ENCODE results near the gene RAP1GAP2. TPM values are rescaled to one million over a fixed set of nuclear protein-coding genes. Genes with fewer than 3 reads are reported as not detected.

RAP1GAP2 gene
- total RNA-seq, 1 experiment from 2014 or later, result 2.0 TPM

DNA sequence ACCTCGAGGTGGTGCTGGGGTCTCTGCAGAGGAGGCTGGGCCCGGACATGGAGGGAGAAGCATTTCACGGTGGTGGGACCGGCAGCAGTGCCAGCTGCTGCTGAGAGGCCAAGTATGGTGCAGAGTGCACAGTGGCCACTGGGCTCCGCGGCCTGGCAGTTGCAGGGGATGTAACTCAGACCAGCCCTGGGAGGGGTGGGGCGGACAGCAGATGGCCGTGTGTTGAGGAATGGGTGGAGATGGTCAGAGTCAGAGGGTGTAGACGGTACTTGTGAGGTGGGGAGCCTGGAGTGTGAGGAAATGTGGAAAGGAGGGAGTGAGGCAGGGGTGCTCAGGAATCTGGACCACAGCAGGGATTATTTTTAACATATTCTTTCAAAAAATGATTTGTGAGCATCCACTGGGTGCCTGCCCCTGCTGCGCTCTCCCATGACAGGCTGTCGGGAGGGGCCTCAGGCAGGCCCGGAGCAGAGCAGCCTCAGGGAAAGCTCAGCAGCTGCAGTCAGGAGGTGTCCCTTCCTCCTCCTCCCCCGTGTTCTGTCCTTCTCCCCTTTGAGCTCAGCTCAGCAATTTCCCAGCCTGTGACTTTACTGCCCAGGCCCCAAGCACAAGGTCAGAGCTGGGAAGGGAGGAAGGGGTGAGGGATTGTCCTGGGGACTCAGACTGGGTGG, 113.1 kb downstream of the RAP1GAP2 start:
- in situ Hi-C loops (cut with HindIII; ENCODE audit: low pct_unique_long_range_greater_than_20kb, low sequenced_read_pairs), result no loop called here
- no peak for DNase-seq (ENCODE audit: low read depth, low spot score)

DNA sequence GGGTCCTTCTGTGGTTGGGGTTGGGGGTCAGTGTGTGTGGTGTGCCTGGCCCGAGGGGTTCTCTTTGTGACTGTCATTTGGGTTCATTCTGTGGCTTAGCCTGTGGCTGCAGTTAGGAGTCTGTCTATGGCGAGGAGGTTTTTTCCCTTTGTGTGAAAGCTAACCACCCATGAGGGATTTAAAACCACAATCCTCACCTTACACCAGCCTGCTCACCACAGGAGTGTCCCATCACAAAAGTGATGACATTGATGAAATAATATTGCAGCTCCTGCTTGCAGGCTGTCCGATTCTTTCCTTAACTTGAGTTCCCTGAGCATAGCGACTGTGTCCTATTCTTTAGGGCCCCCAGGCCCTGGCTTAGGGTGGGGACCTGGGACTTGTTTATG, 113.6 kb downstream of the RAP1GAP2 start:
- no peak for DNase-seq (ENCODE audit: low read depth, low spot score)
- in situ Hi-C loops (cut with HindIII; ENCODE audit: low pct_unique_long_range_greater_than_20kb, low sequenced_read_pairs), result no loop called here

DNA sequence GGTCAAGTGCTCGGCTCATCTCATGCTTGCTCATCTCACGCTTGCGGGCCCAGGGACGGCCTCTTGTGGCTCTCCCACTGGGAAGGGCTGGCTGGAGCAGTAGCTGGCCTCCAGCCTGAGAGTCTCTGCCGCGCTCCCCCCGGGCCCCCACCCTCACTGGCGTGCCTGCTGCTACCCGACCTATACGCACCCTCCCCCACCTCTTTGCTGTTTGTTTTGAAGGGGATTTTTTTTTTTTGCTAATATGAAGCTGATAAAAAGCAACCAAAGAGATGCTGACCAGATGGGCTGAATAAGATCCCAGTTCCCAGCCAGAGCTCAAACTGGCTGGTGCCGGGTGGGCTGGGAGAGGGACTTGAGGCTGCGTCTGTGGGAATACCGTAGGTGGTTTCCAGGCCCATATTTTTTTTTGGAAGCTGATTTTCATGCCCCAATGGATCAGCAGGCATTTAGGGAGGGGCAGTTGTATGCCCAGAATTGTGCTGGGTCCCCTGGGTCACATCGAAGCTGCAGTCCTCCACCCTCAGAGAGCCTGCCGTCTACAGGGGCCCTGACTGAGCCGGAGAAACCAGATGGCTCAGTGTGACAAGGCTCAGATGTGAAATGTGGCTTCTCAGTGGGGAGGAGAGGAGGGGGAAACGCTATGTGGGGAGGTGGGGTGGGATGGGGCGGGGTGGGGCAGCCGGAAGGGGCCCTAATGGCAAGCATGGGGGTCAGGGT, 115.0 kb downstream of the RAP1GAP2 start:
- in situ Hi-C loops (cut with HindIII; ENCODE audit: low pct_unique_long_range_greater_than_20kb, low sequenced_read_pairs), result no loop called here
- no peak for DNase-seq (ENCODE audit: low read depth, low spot score)

- in situ Hi-C loops (cut with HindIII; ENCODE audit: low pct_unique_long_range_greater_than_20kb, low sequenced_read_pairs), result no loop called here
- no peak for DNase-seq (ENCODE audit: low read depth, low spot score)
Observed at GRCh38 chr17:2911755-2912111, 115.5 kb downstream of the RAP1GAP2 start.

DNA sequence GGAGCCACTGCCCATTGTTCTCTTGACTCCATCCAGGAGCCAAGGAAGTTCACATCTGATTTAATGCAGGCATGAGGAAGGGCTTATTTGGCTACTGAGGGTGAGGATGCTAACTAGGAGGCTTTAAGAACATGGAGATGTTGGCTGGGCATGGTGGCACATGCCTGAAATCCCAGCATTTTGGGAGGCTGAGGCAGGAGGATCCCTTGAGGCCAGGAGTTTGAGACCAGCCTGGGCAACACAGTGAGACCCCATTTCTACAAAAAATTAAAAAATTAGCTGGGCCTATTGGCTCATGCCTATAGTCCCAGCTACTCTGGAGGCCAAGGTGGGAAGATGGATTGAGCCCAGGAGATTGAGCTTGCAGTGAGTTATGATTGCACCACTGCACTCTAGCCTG, 116.5 kb downstream of the RAP1GAP2 start:
- no peak for DNase-seq (ENCODE audit: low read depth, low spot score)
- in situ Hi-C loops (cut with HindIII; ENCODE audit: low pct_unique_long_range_greater_than_20kb, low sequenced_read_pairs), result no loop called here

DNA sequence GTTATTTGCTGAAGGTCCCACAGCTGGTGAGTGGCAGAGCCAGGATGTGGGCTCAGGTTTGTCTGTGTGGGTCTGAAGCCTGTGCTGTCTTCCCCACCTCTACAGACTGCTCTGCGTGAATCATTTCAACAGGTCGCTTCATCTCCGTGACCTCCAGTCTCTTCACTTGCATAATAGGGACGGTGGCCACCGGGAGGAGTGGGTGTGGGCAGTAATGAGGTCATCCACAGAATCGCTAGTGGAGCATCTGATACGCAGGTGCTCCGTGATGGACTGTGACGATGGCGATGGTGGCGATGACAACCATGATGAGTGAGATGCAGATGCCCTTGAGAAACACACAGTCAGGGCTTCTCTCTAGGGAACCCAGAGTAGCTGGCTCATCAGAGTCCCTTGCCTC, 120.2 kb downstream of the RAP1GAP2 start:
- in situ Hi-C loops (cut with HindIII; ENCODE audit: low pct_unique_long_range_greater_than_20kb, low sequenced_read_pairs), result no loop called here
- no peak for DNase-seq (ENCODE audit: low read depth, low spot score)

GRCh38 chr17:2921443-2921842, 125.2 kb downstream of the RAP1GAP2 start:
- DNase-seq (ENCODE audit: low read depth, low spot score), result no peak
- in situ Hi-C loops (cut with HindIII; ENCODE audit: low pct_unique_long_range_greater_than_20kb, low sequenced_read_pairs), result no loop called here

DNA sequence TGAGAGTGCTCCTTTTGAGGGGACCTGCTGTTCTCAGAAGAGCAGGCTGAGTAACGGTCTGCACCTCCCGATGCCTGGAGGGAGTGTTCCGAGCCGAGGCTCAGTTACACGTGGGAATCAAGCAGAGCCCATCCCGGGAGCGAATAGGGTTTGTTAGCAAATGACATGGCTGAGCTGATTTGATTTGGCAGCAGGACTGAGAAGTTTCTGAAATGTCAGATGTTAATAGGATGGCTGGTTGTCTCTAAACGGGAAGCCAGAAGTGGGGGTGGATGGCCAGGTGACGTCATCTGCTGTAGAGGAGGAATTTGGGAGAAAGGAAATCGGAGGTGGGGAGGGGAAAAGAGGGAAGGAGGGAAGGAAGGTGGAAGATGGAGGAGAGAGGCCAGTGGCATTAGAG, 128.0 kb downstream of the RAP1GAP2 start:
- in situ Hi-C loops (cut with HindIII; ENCODE audit: low pct_unique_long_range_greater_than_20kb, low sequenced_read_pairs), result no loop called here
- DNase-seq (ENCODE audit: low read depth, low spot score), result no peak

DNA sequence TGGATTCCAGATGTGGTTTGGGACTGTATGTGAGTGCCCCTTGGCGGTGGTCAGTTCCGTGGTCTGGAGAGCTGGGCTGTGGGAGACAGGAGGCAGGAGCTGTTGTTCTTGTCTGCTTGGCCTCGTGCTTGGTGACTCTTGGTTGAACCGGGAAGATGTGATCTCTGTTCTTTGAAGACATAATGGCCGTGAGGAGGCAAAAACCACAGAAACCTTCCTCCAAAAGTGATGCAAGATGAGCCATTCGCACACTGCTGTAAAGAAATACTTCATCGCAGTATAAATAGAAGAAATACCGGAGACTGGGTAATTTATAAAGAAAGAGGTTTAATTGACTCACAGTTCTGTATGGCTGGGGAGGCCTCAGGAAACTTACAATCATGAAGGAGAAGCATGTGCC, 128.8 kb downstream of the RAP1GAP2 start:
- no peak for DNase-seq (ENCODE audit: low read depth, low spot score)
- in situ Hi-C loops (cut with HindIII; ENCODE audit: low pct_unique_long_range_greater_than_20kb, low sequenced_read_pairs), result no loop called here

GRCh38 chr17:2926019-2926650, 129.9 kb downstream of the RAP1GAP2 start:
- peak; percentile 8 for DNase-seq (ENCODE audit: low read depth, low spot score)
- in situ Hi-C loops (cut with HindIII; ENCODE audit: low pct_unique_long_range_greater_than_20kb, low sequenced_read_pairs), result no loop called here

GRCh38 chr17:2928294-2928890, 132.2 kb downstream of the RAP1GAP2 start:
- DNase-seq (ENCODE audit: low read depth, low spot score), result no peak
- in situ Hi-C loops (cut with HindIII; ENCODE audit: low pct_unique_long_range_greater_than_20kb, low sequenced_read_pairs), result no loop called here

- peak; percentile 68 for DNase-seq (ENCODE audit: low read depth, low spot score)
- in situ Hi-C loops (cut with HindIII; ENCODE audit: low pct_unique_long_range_greater_than_20kb, low sequenced_read_pairs), result no loop called here
Observed at GRCh38 chr17:2929881-2930533, 133.8 kb downstream of the RAP1GAP2 start.

GRCh38 chr17:2931876-2932275, 135.6 kb downstream of the RAP1GAP2 start:
- no peak for DNase-seq (ENCODE audit: low read depth, low spot score)
- in situ Hi-C loops (cut with HindIII; ENCODE audit: low pct_unique_long_range_greater_than_20kb, low sequenced_read_pairs), result no loop called here

DNA sequence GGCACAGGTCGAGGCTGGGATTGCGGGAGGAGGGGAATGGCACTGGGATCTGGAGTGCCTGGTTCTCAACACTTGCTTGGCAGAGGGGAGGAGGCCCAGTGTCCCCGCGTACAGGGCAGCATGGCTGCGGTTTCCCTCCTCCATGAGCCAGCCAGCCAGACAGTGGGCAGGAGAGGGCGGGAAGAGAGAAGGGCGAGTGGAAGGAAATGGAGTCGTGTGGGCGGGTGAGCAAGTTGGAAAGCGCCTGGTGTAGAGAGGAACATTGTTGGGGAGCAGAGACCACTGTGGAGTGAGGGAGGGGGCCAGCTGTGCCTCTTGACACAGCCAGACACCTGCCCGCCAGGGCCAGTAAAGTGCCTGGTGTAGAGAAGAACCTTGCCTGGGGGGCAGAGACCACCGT, 136.7 kb downstream of the RAP1GAP2 start:
- no peak for DNase-seq (ENCODE audit: low read depth, low spot score)
- in situ Hi-C loops (cut with HindIII; ENCODE audit: low pct_unique_long_range_greater_than_20kb, low sequenced_read_pairs), result no loop called here

DNA sequence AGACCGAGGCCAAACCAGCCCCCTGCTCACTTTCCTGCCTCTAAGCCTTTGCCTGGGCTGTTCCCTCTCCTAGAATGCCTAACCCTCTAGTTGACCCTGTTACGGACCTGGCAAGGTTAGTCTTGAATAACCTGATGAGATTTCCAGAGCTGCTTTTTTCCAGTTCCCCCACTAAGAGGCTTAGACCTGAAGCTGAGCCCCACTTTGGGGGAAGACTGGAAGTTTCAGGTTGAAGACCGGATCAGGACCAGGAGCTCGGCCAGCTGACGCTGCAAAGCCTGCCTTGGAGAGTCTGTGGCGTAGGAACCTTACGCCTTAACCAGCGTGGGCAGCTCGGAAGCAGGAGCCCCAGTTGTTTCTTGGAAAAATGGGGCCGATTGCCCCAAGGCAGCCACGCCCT, 137.4 kb downstream of the RAP1GAP2 start:
- in situ Hi-C loops (cut with HindIII; ENCODE audit: low pct_unique_long_range_greater_than_20kb, low sequenced_read_pairs), result no loop called here
- no peak for DNase-seq (ENCODE audit: low read depth, low spot score)

DNA sequence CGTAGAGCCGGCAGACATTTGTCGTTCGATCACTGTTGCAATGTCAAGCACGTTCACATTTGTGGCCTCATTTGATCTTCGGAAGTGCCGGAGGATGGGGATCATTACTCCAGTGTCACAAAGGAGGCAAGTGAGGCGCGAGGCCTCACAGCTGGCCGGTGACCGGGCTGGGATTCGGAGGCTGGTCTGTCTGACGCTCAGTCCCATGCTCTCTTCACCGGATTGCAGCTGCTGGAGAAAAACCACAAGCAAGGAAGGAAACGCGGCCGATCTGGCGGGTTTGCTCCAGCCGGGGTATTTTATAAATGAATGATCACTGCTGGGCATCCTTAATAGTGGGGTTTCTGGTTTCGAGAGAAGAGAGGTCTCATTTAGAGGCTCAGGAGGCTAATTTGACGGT, 139.4 kb downstream of the RAP1GAP2 start:
- in situ Hi-C loops (cut with HindIII; ENCODE audit: low pct_unique_long_range_greater_than_20kb, low sequenced_read_pairs), result no loop called here
- no peak for DNase-seq (ENCODE audit: low read depth, low spot score)

GRCh38 chr17:2936351-2936750, 140.1 kb downstream of the RAP1GAP2 start:
- in situ Hi-C loops (cut with HindIII; ENCODE audit: low pct_unique_long_range_greater_than_20kb, low sequenced_read_pairs), result no loop called here
- DNase-seq (ENCODE audit: low read depth, low spot score), result no peak

DNA sequence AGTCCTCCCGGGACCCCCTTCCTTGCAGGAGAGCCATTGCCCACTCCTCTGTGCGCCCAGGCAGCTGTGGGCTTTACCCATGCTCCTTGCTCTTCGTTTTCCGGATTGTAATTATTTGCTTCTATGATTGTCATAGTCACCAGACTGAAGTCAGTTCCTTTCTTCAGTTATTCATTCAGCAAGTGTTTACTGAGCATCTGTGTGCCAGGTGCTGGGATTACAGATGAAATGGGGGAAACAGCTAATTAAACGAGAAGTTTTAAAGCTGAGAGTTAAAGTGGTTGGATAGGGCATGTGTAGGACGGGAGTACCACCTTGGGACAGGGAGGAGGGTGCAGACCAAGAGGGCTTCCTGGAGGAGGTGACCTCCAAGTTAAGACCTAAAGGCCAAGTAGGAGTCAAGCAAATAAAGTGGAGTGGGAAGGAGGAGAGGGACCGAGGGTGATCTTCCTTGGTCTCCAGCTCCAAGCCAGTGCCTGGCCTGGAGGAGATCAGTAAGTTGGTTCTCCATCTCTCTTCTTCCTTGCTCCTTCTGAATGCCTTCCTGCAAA, 140.6 kb downstream of the RAP1GAP2 start:
- DNase-seq (ENCODE audit: low read depth, low spot score), result no peak
- in situ Hi-C loops (cut with HindIII; ENCODE audit: low pct_unique_long_range_greater_than_20kb, low sequenced_read_pairs), result no loop called here

All from SK-MEL-5 (cell line).